ENCODE data around the gene BTBD2.

Gene BTBD2

GRCh38 chr19:2062389-2062729 is 46.8 kb upstream of the BTBD2 start:
- Histone ChIP-seq H3K36me3 (no peaks in the 10 kb centered on the region), H3K9me3 (no peaks in the 10 kb centered on the region), H3K27me3 (no peaks in the 10 kb centered on the region), H3K27ac (peak overlapping the region; percentile 98 to 100), H3K4me1 (peaks cover 10 to 55% (median 43%) of the 10 kb centered on the region in 4 donors), H3K4me3 (peak overlapping the region; percentile 74 to 75)
- intact Hi-C loops (cut with DNase I; ENCODE audit: low total_unique reads): no loop called here
- no peak for DNase-seq
- TF ChIP-seq CTCF (IDR thresholded peaks at IDR 0.05): no peak

- H3K4me3 ChIP-seq: peak overlapping the region; percentile 74 to 75
- no peaks in the 10 kb centered on the region for H3K36me3 ChIP-seq
- peaks cover 10 to 61% (median 45%) of the 10 kb centered on the region in 4 donors for H3K4me1 ChIP-seq
- no peak for TF ChIP-seq CTCF (IDR thresholded peaks at IDR 0.05)
- no peaks in the 10 kb centered on the region for H3K9me3 ChIP-seq
- DNase-seq: peak; percentile 99
- no peaks in the 10 kb centered on the region for H3K27me3 ChIP-seq
- intact Hi-C loops (cut with DNase I; ENCODE audit: low total_unique reads): no loop called here
- peak overlapping the region; percentile 98 to 100 for H3K27ac ChIP-seq
Observed at GRCh38 chr19:2061495-2062388, 46.2 kb upstream of the BTBD2 start.

GRCh38 chr19:2060884-2061494 is 45.5 kb upstream of the BTBD2 start:
- Histone ChIP-seq H3K4me3 (peak overlapping the region; percentile 74 to 75), H3K4me1 (peaks cover 10 to 68% (median 51%) of the 10 kb centered on the region in 4 donors), H3K36me3 (no peaks in the 10 kb centered on the region), H3K27me3 (no peaks in the 10 kb centered on the region), H3K9me3 (no peaks in the 10 kb centered on the region), H3K27ac (peak overlapping the region; percentile 98 to 100)
- no peak for TF ChIP-seq CTCF (IDR thresholded peaks at IDR 0.05)
- peak; percentile 66 to 87 for DNase-seq
- intact Hi-C loops (cut with DNase I; ENCODE audit: low total_unique reads): no loop called here

GRCh38 chr19:2059422-2060201 is 44.1 kb upstream of the BTBD2 start:
- peak; percentile 80 to 93 for DNase-seq
- Histone ChIP-seq H3K4me3 (peak overlapping the region; percentile 16 to 74), H3K27ac (peak overlapping the region; percentile 98 to 100), H3K4me1 (peaks cover 10 to 72% (median 53%) of the 10 kb centered on the region in 4 donors), H3K36me3 (no peaks in the 10 kb centered on the region), H3K9me3 (no peaks in the 10 kb centered on the region), H3K27me3 (no peaks in the 10 kb centered on the region)
- no peak for TF ChIP-seq CTCF (IDR thresholded peaks at IDR 0.05)
- intact Hi-C loops (cut with DNase I; ENCODE audit: low total_unique reads): no loop called here

- intact Hi-C loops (cut with DNase I; ENCODE audit: low total_unique reads): no loop called here
- Histone ChIP-seq H3K36me3 (no peaks in the 10 kb centered on the region), H3K4me3 (no peak overlapping the region), H3K4me1 (peaks cover 10 to 65% (median 47%) of the 10 kb centered on the region in 4 donors), H3K9me3 (no peaks in the 10 kb centered on the region), H3K27me3 (no peaks in the 10 kb centered on the region), H3K27ac (peak overlapping the region; percentile 98 to 100)
- no peak for TF ChIP-seq CTCF (IDR thresholded peaks at IDR 0.05)
- no peak for DNase-seq
Observed at GRCh38 chr19:2058570-2059421, 43.3 kb upstream of the BTBD2 start.
